H1 (cell line): ENCODE results near the gene OR7G2. TPM values are rescaled to one million over a fixed set of nuclear protein-coding genes. Genes with fewer than 3 reads are reported as not detected.

Source experiments
- CTCF ChIA-PET: fragments of 300-600 bp; sonication (Branson Sonifier 250); formaldehyde crosslinking; loops from one replicate; lab custom pipeline; 2021; ENCODE audit not compliant: partially characterized antibody; lab: Charles Lee
- POLR2A ChIA-PET: fragments of 300-600 bp; sonication (Branson Sonifier 250); formaldehyde crosslinking; loops from one replicate; lab custom pipeline; 2021; ENCODE audit warnings: inconsistent platforms; ENCODE audit not compliant: partially characterized antibody; lab: Charles Lee
- DNase-seq, 2 experiments: peaks; one replicate each; pipeline versions ENCODE4 v3.0.0 to v3.0.0-alpha.2; 2010 to 2022; ENCODE audit warnings: low spot score in 2 of 2, low read depth in 1 of 2, mixed read lengths in 1 of 2
- FAIRE-seq: peaks from 2 replicates; lab custom pipeline; 2011; peaks lifted over from hg19 to GRCh38; lab: Jason Lieb, UNC
- H2AFZ ChIP-seq: 2 replicates; pipeline ENCODE4 v1.8.1; 2012; ENCODE audit warnings: low read length, inconsistent platforms
- H2AK5ac ChIP-seq: 2 replicates; pipeline ENCODE4 v1.6.1; 2013; ENCODE audit warnings: low read depth, low read length
- H2BK120ac ChIP-seq: replicated peaks from 2 replicates; pipeline ENCODE3; 2013; ENCODE audit warnings: low read depth, low read length, inconsistent platforms
- H2BK12ac ChIP-seq: 2 replicates; pipeline ENCODE4 v1.6.1; 2013; ENCODE audit warnings: low read depth, low read length
- H2BK15ac ChIP-seq: 2 replicates; pipeline ENCODE4 v1.6.1; 2013; ENCODE audit warnings: low read length
- H2BK20ac ChIP-seq: 2 replicates; pipeline ENCODE4 v1.6.1; 2013; ENCODE audit warnings: low read length
- H2BK5ac ChIP-seq: 2 replicates; pipeline ENCODE4 v1.6.1; 2013; ENCODE audit warnings: low read depth, low read length
- H3K14ac ChIP-seq: 2 replicates; pipeline ENCODE4 v1.6.1; 2013; ENCODE audit warnings: inconsistent platforms; ENCODE audit not compliant: insufficient read length
- H3K18ac ChIP-seq: 2 replicates; pipeline ENCODE4 v1.6.1; 2013; ENCODE audit warnings: low read length; ENCODE audit errors: extremely low read depth
- H3K23ac ChIP-seq: 2 replicates; pipeline ENCODE4 v1.6.1; 2013; ENCODE audit warnings: inconsistent platforms; ENCODE audit not compliant: insufficient read length
- H3K23me2 ChIP-seq: 2 replicates; pipeline ENCODE4 v1.6.1; 2013; ENCODE audit warnings: low read depth, low read length
- H3K27ac ChIP-seq: 2 replicates; pipeline ENCODE4 v1.6.1; 2011; ENCODE audit warnings: low read depth, low read length, inconsistent platforms
- H3K27me3 ChIP-seq, 4 experiments: replicated peaks in 1 of 4; 1 replicate in 1 of 4; 2 replicates in 3 of 4; pipeline versions ENCODE4 v1.6.1 to v1.8.1; 2011 to 2013; ENCODE audit warnings: low read length in 3 of 4, mild to moderate bottlenecking in 3 of 4, inconsistent platforms in 2 of 4, mixed read lengths in 2 of 4, moderate library complexity in 1 of 4; ENCODE audit not compliant: control insufficient read depth in 3 of 4, insufficient read depth in 3 of 4; ENCODE audit errors: extremely low read depth in 1 of 4
- H3K36me3 ChIP-seq, 4 experiments: 2 replicates each; pipeline versions ENCODE4 v1.6.1 to v1.8.1; 2011 to 2013; ENCODE audit warnings: mild to moderate bottlenecking in 4 of 4, low read length in 3 of 4, moderate library complexity in 2 of 4, control low read depth in 1 of 4, inconsistent platforms in 1 of 4; ENCODE audit not compliant: insufficient read depth in 4 of 4, control insufficient read depth in 2 of 4
- H3K4ac ChIP-seq: replicated peaks from 2 replicates; pipeline ENCODE3; 2013; ENCODE audit warnings: low read length, low read depth, mixed read lengths, inconsistent platforms; ENCODE audit not compliant: insufficient read length
- H3K4me1 ChIP-seq, 4 experiments: replicated peaks in 1 of 4; 1 replicate in 1 of 4; 2 replicates in 3 of 4; pipeline versions ENCODE4 v1.6.1 to v1.8.1; 2011 to 2013; ENCODE audit warnings: low read length in 3 of 4, inconsistent platforms in 2 of 4, mixed read lengths in 1 of 4; ENCODE audit not compliant: insufficient read depth in 4 of 4, control insufficient read depth in 3 of 4
- H3K4me2 ChIP-seq, 2 experiments: 2 replicates each; pipeline versions ENCODE4 v1.6.1 to v1.8.1; 2011 to 2013; ENCODE audit warnings: low read depth in 2 of 2, low read length in 2 of 2, control low read depth in 1 of 2, inconsistent platforms in 1 of 2, mild to moderate bottlenecking in 1 of 2; ENCODE audit not compliant: insufficient read depth in 1 of 2
- H3K4me3 ChIP-seq, 4 experiments: fragments of 200-600, 300-600 bp in 1 of 4; sonication (generic), shearing (Covaris generic), sonication (Bioruptor Twin) in 1 of 4; 2 replicates each; pipeline versions ENCODE4 v1.5.1 to v1.8.1; 2011 to 2016; ENCODE audit warnings: low read length in 4 of 4, low read depth in 3 of 4, control low read depth in 2 of 4, inconsistent platforms in 2 of 4, mild to moderate bottlenecking in 2 of 4, mixed read lengths in 1 of 4, moderate library complexity in 1 of 4; ENCODE audit not compliant: insufficient read depth in 2 of 4; ENCODE audit errors: extremely low read depth in 1 of 4
- H3K56ac ChIP-seq: replicated peaks from 2 replicates; pipeline ENCODE3; 2013; ENCODE audit warnings: low read depth, mild to moderate bottlenecking, mixed read lengths, low read length, inconsistent platforms; ENCODE audit not compliant: insufficient read length
- H3K79me1 ChIP-seq: 2 replicates; pipeline ENCODE4 v1.6.1; 2013; ENCODE audit warnings: low read depth, low read length, control low read depth
- H3K79me2 ChIP-seq, 2 experiments: 2 replicates each; pipeline versions ENCODE4 v1.6.1 to v1.8.1; 2012 to 2013; ENCODE audit warnings: low read length in 2 of 2, mild to moderate bottlenecking in 2 of 2, inconsistent platforms in 1 of 2; ENCODE audit not compliant: insufficient read depth in 2 of 2, control insufficient read depth in 1 of 2
- H3K9ac ChIP-seq, 4 experiments: replicated peaks in 1 of 4; 1 replicate in 1 of 4; 2 replicates in 3 of 4; pipeline versions ENCODE4 v1.6.1 to v1.8.1; 2011 to 2013; ENCODE audit warnings: low read depth in 3 of 4, low read length in 3 of 4, control low read depth in 2 of 4, mild to moderate bottlenecking in 2 of 4, moderate library complexity in 2 of 4, inconsistent platforms in 1 of 4; ENCODE audit errors: extremely low read depth in 1 of 4
- H3K9me3 ChIP-seq, 2 experiments: 2 replicates each; pipeline versions ENCODE4 v1.6.1 to v1.8.1; 2012 to 2013; ENCODE audit warnings: mild to moderate bottlenecking in 2 of 2, moderate library complexity in 2 of 2, control low read depth in 1 of 2, inconsistent platforms in 1 of 2, low read depth in 1 of 2, low read length in 1 of 2, mixed read lengths in 1 of 2; ENCODE audit not compliant: insufficient read depth in 2 of 2
- H4K20me1 ChIP-seq, 2 experiments: replicated peaks in 1 of 2; 2 replicates each; pipeline versions ENCODE3 to v1.8.1; 2011 to 2013; ENCODE audit warnings: inconsistent platforms in 2 of 2, low read length in 2 of 2, mild to moderate bottlenecking in 1 of 2; ENCODE audit not compliant: insufficient read depth in 2 of 2, control insufficient read depth in 1 of 2
- H4K5ac ChIP-seq: 2 replicates; pipeline ENCODE4 v1.6.1; 2013; ENCODE audit warnings: low read length, low read depth, mixed read lengths, inconsistent platforms; ENCODE audit not compliant: insufficient read length
- H4K8ac ChIP-seq: 2 replicates; pipeline ENCODE4 v1.8.0; 2013; ENCODE audit warnings: mild to moderate bottlenecking, moderate library complexity, low read length, inconsistent platforms; ENCODE audit not compliant: insufficient read depth; ENCODE audit errors: extremely low read depth
- H4K91ac ChIP-seq: replicated peaks from 2 replicates; pipeline ENCODE3; 2013; ENCODE audit warnings: low read length, mixed read lengths, inconsistent platforms; ENCODE audit not compliant: insufficient read length
- GABPA ChIP-seq: IDR thresholded peaks from 2 replicates; pipeline ENCODE4 v1.6.1; 2011; ENCODE audit warnings: mild to moderate bottlenecking, low read length, moderate library complexity, borderline replicate concordance; ENCODE audit not compliant: insufficient read depth
- GTF2F1 ChIP-seq: IDR thresholded peaks from 2 replicates; pipeline ENCODE4 v1.6.1; 2012; ENCODE audit warnings: low read depth, low read length, improper control_type of control experiment, borderline replicate concordance
- KDM5A ChIP-seq: fragments of 200-600 bp; IDR thresholded peaks from 2 replicates; pipeline ENCODE4 v1.7.1; 2012; ENCODE audit warnings: mild to moderate bottlenecking, low read length, inconsistent platforms, mixed read lengths
- RBBP5 ChIP-seq: IDR thresholded peaks from 2 replicates; pipeline ENCODE4 v1.7.1; 2012; ENCODE audit warnings: low read depth, mild to moderate bottlenecking, inconsistent platforms, low read length, moderate library complexity, borderline replicate concordance
- RNF2 ChIP-seq: fragments of 200-900, 300-1000 bp; sonication (generic); IDR thresholded peaks from 2 replicates; pipeline ENCODE4 v1.7.1; 2016; ENCODE audit warnings: borderline replicate concordance, low read depth, mild to moderate bottlenecking, antibody characterized with exemption, low read length; ENCODE audit not compliant: poor library complexity, severe bottlenecking; ENCODE audit errors: missing control alignments
- SRF ChIP-seq: IDR thresholded peaks from 2 replicates; pipeline ENCODE4 v1.6.1; 2011; ENCODE audit warnings: mild to moderate bottlenecking, low read depth, low read length, moderate library complexity
- WGBS, 2 experiments: shearing (Covaris generic) in 1 of 2; methylation state at CpG; one replicate each; pipeline versions ENCODE4 v1.1.6 to v1.1.7; 2013 to 2015; ENCODE audit warnings: low lambda C conversion rate in 2 of 2, mixed read lengths in 2 of 2, inconsistent platforms in 1 of 2, low coverage in 1 of 2, missing lambda C conversion rate in 1 of 2; ENCODE audit not compliant: insufficient replicate concordance in 2 of 2, insufficient coverage in 1 of 2, insufficient read length in 1 of 2; ENCODE audit errors: extremely low coverage in 1 of 2, missing lambda C conversion rate in 1 of 2; 5-methylcytosine and 5-hydroxymethylcytosine counted together
- polyA plus RNA-seq, 7 experiments: library from polyadenylated mRNA; depleted of rRNA in 3 of 7; stranded (reverse) in 5 of 7; unstranded in 2 of 7; fragments of >200 nt in 5 of 7; fragments of 200-250 nt in 2 of 7; gene quantifications; 1 replicate in 5 of 7; 2 replicates in 1 of 7; 4 replicates in 1 of 7; pipeline versions ENCODE4 v1.2.1 to v1.2.3, GENCODE V29; 2011 to 2013; ENCODE audit warnings: missing spikeins in 2 of 7, mixed read lengths in 2 of 7
- total RNA-seq: library from RNA; stranded (reverse); fragmentation: NEBNext Ultra II Directional; extraction: Animal tissue kit (Norgen Biotek cat#: 25700); gene quantifications from 2 replicates; pipeline ENCODE4 v1.2.1, GENCODE V29; 2021

Gene OR7G2
- total and polyA plus RNA-seq, 2 of the 8 experiments (the other 6 are each of a cell fraction or from before 2014, with no cell fraction given): not detected

DNA sequence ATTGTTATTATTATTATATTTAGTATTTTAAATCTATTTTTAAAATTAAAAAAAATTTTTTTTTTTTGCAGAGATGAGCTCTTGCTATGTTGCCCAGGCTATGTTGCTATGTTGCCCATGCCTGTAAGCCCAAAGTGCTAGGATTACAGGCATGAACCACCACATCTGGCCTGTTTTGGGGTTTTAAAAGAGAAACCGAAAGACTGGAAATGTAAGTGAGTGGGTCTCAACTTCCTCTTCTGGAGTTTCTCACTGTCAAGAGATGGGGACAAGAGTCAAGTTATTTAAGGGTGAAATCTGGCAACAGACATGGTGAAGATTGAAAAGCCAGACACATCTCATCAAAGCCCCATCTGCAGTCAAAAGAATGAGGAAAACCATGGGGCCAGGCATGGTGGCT, 23.7 kb upstream of the OR7G2 start:
- Histone ChIP-seq H2BK15ac (no peak overlapping the region), H2BK20ac (no peak overlapping the region), H4K8ac (no peak overlapping the region), H3K4ac (no peak overlapping the region), H3K23ac (no peak overlapping the region), H3K4me1 (no peaks in the 10 kb centered on the region), H3K79me2 (no peaks in the 10 kb centered on the region), H3K27ac (no peak overlapping the region), H3K79me1 (no peaks in the 10 kb centered on the region), H4K5ac (no peak overlapping the region), H3K9me3 (peaks cover 19 to 35% of the 10 kb centered on the region in 2 experiments; a peak in 3 of 4 replicates), H3K9ac (no peak overlapping the region), H3K27me3 (no peaks in the 10 kb centered on the region), H3K36me3 (no peaks in the 10 kb centered on the region), H3K18ac (no peak overlapping the region), H2BK5ac (no peak overlapping the region), H2AFZ (no peak overlapping the region), H4K20me1 (no peaks in the 10 kb centered on the region), H4K91ac (no peak overlapping the region), H3K4me2 (no peak overlapping the region), H3K14ac (no peak overlapping the region), H2BK120ac (no peak overlapping the region), H2BK12ac (no peak overlapping the region), H2AK5ac (no peak overlapping the region), H3K4me3 (no peak overlapping the region), H3K23me2 (no peaks in the 10 kb centered on the region), H3K56ac (no peak overlapping the region)
- 91% methylated on average over 1 of the region's 1 CpG; no CpG with 5 or more reads in 1 of the 2 experiments for WGBS, 2 experiments
- CTCF ChIA-PET: no interaction called here
- POLR2A ChIA-PET: no interaction called here
- TF ChIP-seq GABPA: no peak
- TF ChIP-seq GTF2F1: no peak
- TF ChIP-seq RBBP5: no peak
- no peak for TF ChIP-seq RNF2
- TF ChIP-seq SRF: no peak
- no peak for TF ChIP-seq KDM5A
- FAIRE-seq (no peak), DNase-seq (no peak)
